ENCODE data around the gene PTGES. TPM values are rescaled to one million over a fixed set of nuclear protein-coding genes. Genes with fewer than 3 reads are reported as not detected.

Gene PTGES
- total RNA-seq, 1 donor from 2014 or later: 39.5 TPM

DNA sequence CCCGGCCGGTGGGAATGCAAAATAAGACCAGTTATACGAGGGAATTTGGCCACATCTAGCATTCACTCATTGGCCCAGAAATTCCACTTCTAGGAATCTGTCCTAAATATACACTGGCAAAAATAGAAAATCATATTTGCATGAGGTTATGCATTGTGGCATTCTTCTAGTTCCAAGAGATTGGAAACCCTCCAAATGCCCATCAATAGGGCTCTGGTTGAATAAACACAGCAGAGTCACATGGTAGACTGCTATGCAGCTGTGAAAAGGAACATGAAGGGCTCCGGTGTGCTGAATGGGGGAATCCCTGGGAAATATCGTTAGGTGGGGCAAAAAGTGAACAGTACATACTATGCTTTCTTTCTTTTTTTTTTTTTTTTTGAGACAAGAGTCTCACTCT, 36.8 kb downstream of the PTGES start:
- H3K27me3 ChIP-seq (ENCODE audit: control insufficient read depth, insufficient read depth, low read length): peaks cover 6% of the 10 kb centered on the region
- no peaks in the 10 kb centered on the region for H3K36me3 ChIP-seq (ENCODE audit: control insufficient read depth, insufficient read depth, low read length)
- no peak overlapping the region for H3K4me3 ChIP-seq (ENCODE audit: low read depth, low read length)
- TF ChIP-seq, protein P1, sequence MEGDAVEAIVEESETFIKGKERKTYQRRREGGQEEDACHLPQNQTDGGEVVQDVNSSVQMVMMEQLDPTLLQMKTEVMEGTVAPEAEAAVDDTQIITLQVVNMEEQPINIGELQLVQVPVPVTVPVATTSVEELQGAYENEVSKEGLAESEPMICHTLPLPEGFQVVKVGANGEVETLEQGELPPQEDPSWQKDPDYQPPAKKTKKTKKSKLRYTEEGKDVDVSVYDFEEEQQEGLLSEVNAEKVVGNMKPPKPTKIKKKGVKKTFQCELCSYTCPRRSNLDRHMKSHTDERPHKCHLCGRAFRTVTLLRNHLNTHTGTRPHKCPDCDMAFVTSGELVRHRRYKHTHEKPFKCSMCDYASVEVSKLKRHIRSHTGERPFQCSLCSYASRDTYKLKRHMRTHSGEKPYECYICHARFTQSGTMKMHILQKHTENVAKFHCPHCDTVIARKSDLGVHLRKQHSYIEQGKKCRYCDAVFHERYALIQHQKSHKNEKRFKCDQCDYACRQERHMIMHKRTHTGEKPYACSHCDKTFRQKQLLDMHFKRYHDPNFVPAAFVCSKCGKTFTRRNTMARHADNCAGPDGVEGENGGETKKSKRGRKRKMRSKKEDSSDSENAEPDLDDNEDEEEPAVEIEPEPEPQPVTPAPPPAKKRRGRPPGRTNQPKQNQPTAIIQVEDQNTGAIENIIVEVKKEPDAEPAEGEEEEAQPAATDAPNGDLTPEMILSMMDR (IDR thresholded peaks at IDR 0.05; ENCODE audit: insufficient read depth, low read length, poor library complexity, severe bottlenecking): no peak
- DNase-seq (ENCODE audit: low read depth): no peak

DNA sequence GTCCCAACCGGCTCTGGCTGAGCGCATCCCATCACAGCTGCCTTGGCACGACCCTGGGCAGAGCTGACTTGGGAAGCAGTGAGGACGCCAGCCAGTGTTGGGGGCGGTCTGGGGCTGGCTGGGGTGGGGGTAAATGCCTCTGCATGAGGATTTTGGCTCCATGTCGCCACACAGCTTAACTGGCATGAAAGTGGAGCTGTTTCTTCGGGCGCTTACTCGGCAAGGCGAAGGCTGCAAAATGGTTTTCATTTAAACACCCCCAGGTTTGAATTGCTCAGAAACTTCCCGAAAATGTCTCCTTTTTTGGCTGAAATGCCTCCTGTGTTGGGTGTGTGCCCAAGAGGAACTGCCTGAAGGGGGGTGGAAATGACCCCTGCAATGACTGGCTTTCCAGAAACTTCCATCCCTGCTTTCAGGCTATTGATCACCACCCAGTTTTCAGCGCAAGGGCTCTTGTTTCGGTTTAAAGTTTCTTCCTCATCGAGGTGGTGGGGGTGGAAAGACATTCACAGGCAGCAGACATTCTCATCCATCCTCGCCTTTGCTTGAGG, 38.3 kb downstream of the PTGES start:
- DNase-seq (ENCODE audit: low read depth): no peak
- H3K27me3 ChIP-seq (ENCODE audit: control insufficient read depth, insufficient read depth, low read length): peaks cover 6% of the 10 kb centered on the region
- no peak overlapping the region for H3K4me3 ChIP-seq (ENCODE audit: low read depth, low read length)
- TF ChIP-seq, protein P1 (IDR thresholded peaks at IDR 0.05; ENCODE audit: insufficient read depth, low read length, poor library complexity, severe bottlenecking): no peak
- H3K36me3 ChIP-seq (ENCODE audit: control insufficient read depth, insufficient read depth, low read length): no peaks in the 10 kb centered on the region

DNA sequence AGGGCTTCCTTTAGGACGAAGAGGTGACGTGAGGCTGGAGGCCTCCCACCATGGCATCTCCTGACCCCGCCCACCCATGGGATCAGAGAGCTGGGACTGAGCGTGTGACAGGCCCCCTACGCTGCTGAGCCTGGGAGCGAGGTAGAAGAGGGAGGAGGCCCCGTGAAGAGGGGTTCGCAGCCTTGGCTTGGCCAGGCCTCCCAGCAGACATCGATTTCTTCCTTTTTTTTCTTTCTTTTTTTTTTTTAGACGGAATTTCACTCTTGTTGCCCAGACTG, 39.5 kb downstream of the PTGES start:
- TF ChIP-seq, protein P1 (IDR thresholded peaks at IDR 0.05; ENCODE audit: insufficient read depth, low read length, poor library complexity, severe bottlenecking): no peak
- Histone ChIP-seq H3K36me3 (ENCODE audit: control insufficient read depth, insufficient read depth, low read length) (no peaks in the 10 kb centered on the region), H3K4me3 (ENCODE audit: low read depth, low read length) (no peak overlapping the region), H3K27me3 (ENCODE audit: control insufficient read depth, insufficient read depth, low read length) (no peaks in the 10 kb centered on the region)
- no peak for DNase-seq (ENCODE audit: low read depth)

DNA sequence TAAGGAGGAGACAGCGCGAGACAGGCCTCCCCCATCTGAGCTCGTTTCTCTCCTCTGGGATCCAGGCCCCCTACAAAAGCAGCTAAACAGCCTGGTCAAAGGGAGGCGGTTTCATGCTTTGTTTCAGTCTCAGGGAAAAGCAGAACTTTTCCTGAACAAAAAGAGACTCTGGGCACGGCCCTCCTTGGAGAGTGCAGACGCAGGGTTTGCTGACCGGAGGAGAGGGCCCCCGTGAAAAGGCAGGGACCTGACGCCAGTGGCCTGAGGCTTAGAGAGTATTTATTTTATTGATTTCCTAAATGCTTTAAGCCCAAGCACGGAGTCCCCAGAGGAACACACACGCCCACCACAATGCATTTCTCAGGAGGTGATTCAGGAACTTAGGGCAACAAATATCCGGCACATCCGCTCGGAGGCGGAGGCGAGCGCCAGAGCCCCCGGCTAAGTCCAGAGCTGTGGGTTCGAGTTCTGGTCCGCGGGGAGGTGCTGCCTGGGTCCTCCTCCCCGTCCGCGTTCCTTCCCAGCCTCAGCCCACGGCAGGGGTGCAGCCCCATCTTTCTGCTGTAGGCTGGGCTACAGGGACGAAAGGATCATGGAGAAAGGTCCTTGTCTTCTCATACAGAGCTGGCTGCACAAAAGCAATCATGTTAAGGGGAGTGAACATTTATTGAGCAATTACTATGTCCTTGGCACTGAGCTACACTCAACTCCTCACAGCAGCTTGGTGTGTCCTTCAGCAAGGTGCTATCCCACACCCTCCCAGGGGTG, 40.0 kb downstream of the PTGES start:
- H3K4me3 ChIP-seq (ENCODE audit: low read depth, low read length): no peak overlapping the region
- TF ChIP-seq, protein P1 (IDR thresholded peaks at IDR 0.05; ENCODE audit: insufficient read depth, low read length, poor library complexity, severe bottlenecking): no peak
- no peak for DNase-seq (ENCODE audit: low read depth)
- no peaks in the 10 kb centered on the region for H3K27me3 ChIP-seq (ENCODE audit: control insufficient read depth, insufficient read depth, low read length)
- no peaks in the 10 kb centered on the region for H3K36me3 ChIP-seq (ENCODE audit: control insufficient read depth, insufficient read depth, low read length)

DNA sequence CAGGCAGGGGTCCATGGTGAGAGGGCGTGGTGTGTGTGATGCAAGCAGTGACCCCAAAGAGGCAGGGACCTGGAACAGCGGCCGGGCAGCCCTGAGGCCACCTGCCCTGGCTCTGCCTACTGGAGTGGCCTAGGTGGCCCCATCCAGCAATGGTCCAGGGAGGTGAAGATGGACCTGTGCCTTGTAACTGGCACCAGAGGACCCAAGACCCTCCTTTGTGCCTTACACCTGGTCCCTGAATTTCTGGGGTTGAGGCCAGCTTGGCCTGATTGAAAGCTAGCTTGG, 42.7 kb downstream of the PTGES start:
- no peak for DNase-seq (ENCODE audit: low read depth)
- no peak overlapping the region for H3K4me3 ChIP-seq (ENCODE audit: low read depth, low read length)
- no peaks in the 10 kb centered on the region for H3K27me3 ChIP-seq (ENCODE audit: control insufficient read depth, insufficient read depth, low read length)
- TF ChIP-seq, protein P1 (IDR thresholded peaks at IDR 0.05; ENCODE audit: insufficient read depth, low read length, poor library complexity, severe bottlenecking): no peak
- H3K36me3 ChIP-seq (ENCODE audit: control insufficient read depth, insufficient read depth, low read length): no peaks in the 10 kb centered on the region
